Measurements from ENCODE around the gene PRR12.

PRR12 gene

GRCh38 chr19:49593233-49594113, 2.5 kb downstream of the PRR12 start (continued):
- TF ChIP-seq ZNF18 (tag by site-specific recombination; IDR thresholded peaks at IDR 0.05) (no peak), EGR2 (tag by site-specific recombination; IDR thresholded peaks at IDR 0.05; ENCODE audit: low read depth) (peak; percentile 46; the same call in 1 of the 2 replicates), ZNF341 (tag by site-specific recombination; IDR thresholded peaks at IDR 0.05; ENCODE audit: low read depth) (peak; percentile 92), ZNF394 (tag by site-specific recombination; IDR thresholded peaks at IDR 0.05; ENCODE audit: borderline replicate concordance) (no peak), ZNF10 (tag by site-specific recombination; IDR thresholded peaks at IDR 0.05) (no peak), HOXA7 (CRISPR knock-in tag; IDR thresholded peaks at IDR 0.05; ENCODE audit: borderline replicate concordance) (no peak), ZBTB11 (tag by site-specific recombination; conservative IDR thresholded peaks at IDR 0.05; ENCODE audit: low read depth) (0 out of 2 replicates have a peak, but pooled peaks have one; percentile 24), ZNF585B (tag by site-specific recombination; IDR thresholded peaks at IDR 0.05) (no peak)

GRCh38 chr19:49594157-49594992, 3.4 kb downstream of the PRR12 start:
- H3K9me3 ChIP-seq (ENCODE audit: control insufficient read depth, insufficient read depth, low read depth, low read length) = no peaks in the 10 kb centered on the region
- POLR2A ChIA-PET = interaction anchor here (1.2 to 7.1 kb wide), 4 partner anchors 15 to 143 kb away, joined by 3 to 124 read pairs (median 60); partner anchors contain the start of genes NOSIP, PIH1D1, PRRG2 and RRAS
- H3K4me3 ChIP-seq (ENCODE audit: low read depth, low read length) = no peak overlapping the region
- peak overlapping the region; percentile 21 for H3K27ac ChIP-seq (ENCODE audit: extremely low read depth, low read depth, low read length)
- peaks cover 7% of the 10 kb centered on the region for H3K4me1 ChIP-seq (ENCODE audit: control insufficient read depth, insufficient read depth, low read length)
- CTCF ChIA-PET = interaction anchor here (0.6 to 0.7 kb wide), 2 partner anchors 24 to 25 kb away, joined by 3 to 5 read pairs; no protein-coding TSS in a partner anchor
- peaks cover 33 to 49% of the 10 kb centered on the region in 2 experiments for H3K36me3 ChIP-seq (ENCODE audit: control insufficient read depth in 2 of 2, insufficient read depth in 1 of 2, low read length in 2 of 2)
- TF ChIP-seq GLI4 (tag by site-specific recombination; IDR thresholded peaks at IDR 0.05) (no peak), EGR2 (tag by site-specific recombination; IDR thresholded peaks at IDR 0.05; ENCODE audit: low read depth) (no peak), SP3 (tag by site-specific recombination; IDR thresholded peaks at IDR 0.05) (no peak), ZNF747 (tag by site-specific recombination; IDR thresholded peaks at IDR 0.05) (no peak), ZNF366 (tag by site-specific recombination; conservative IDR thresholded peaks at IDR 0.05) (0 out of 2 replicates have a peak, but pooled peaks have one; percentile 9), ZNF621 (tag by site-specific recombination; IDR thresholded peaks at IDR 0.05) (no peak), ZNF112 (tag by site-specific recombination; IDR thresholded peaks at IDR 0.05) (no peak), ZNF677 (tag by site-specific recombination; IDR thresholded peaks at IDR 0.05) (no peak), ZSCAN23 (tag by site-specific recombination; IDR thresholded peaks at IDR 0.05) (no peak), ZXDB (tag by site-specific recombination; IDR thresholded peaks at IDR 0.05) (no peak), ZEB2 (tag by site-specific recombination; IDR thresholded peaks at IDR 0.05) (no peak), TCF7L2 (IDR thresholded peaks at IDR 0.05; ENCODE audit: borderline replicate concordance, low read depth, low read length) (no peak), ZNF433 (tag by site-specific recombination; IDR thresholded peaks at IDR 0.05; ENCODE audit: low read depth) (no peak), ZNF561 (tag by site-specific recombination; IDR thresholded peaks at IDR 0.05; ENCODE audit: borderline replicate concordance) (no peak), PRDM10 (tag by site-specific recombination; IDR thresholded peaks at IDR 0.05) (no peak), ZNF266 (tag by site-specific recombination; IDR thresholded peaks at IDR 0.05; ENCODE audit: low read depth) (0 out of 2 replicates have a peak, but pooled peaks have one; percentile 16), ZNF404 (tag by site-specific recombination; IDR thresholded peaks at IDR 0.05) (no peak), TRIM28 (IDR thresholded peaks at IDR 0.05; ENCODE audit: borderline replicate concordance, low read length) (no peak), ZNF175 (tag by site-specific recombination; IDR thresholded peaks at IDR 0.05) (no peak), HOXA7 (CRISPR knock-in tag; IDR thresholded peaks at IDR 0.05; ENCODE audit: borderline replicate concordance) (no peak)

Data from HEK293 (cell line).